ENCODE data around the gene TEX13A. TPM values are rescaled to one million over a fixed set of nuclear protein-coding genes. Genes with fewer than 3 reads are reported as not detected.

TEX13A gene
- total RNA-seq, 1 experiment from 2014 or later, result 0.17 TPM

DNA sequence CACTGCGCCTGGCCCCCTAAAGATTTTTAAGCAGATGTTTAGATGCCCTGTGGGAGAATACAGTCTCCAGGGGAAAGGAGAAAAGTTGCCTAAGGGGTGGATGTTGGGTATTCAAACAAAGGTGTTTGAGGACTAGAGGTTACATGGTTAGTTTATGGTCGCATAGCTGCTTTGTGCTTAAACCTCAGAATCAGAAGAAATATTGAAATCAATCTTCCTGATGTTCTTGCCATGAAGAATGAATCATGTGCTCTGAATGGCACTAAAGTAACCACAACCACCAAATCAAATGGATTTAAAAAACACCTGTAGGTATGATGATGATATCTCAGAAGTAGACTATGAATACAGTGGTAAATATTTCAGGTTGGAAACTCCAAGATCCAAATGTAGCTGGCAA lies 42.7 kb upstream of the TEX13A start:
- TF ChIP-seq TP53 (CRISPR knock-in tag; IDR thresholded peaks at IDR 0.05), result no peak
- TF ChIP-seq, protein P1, sequence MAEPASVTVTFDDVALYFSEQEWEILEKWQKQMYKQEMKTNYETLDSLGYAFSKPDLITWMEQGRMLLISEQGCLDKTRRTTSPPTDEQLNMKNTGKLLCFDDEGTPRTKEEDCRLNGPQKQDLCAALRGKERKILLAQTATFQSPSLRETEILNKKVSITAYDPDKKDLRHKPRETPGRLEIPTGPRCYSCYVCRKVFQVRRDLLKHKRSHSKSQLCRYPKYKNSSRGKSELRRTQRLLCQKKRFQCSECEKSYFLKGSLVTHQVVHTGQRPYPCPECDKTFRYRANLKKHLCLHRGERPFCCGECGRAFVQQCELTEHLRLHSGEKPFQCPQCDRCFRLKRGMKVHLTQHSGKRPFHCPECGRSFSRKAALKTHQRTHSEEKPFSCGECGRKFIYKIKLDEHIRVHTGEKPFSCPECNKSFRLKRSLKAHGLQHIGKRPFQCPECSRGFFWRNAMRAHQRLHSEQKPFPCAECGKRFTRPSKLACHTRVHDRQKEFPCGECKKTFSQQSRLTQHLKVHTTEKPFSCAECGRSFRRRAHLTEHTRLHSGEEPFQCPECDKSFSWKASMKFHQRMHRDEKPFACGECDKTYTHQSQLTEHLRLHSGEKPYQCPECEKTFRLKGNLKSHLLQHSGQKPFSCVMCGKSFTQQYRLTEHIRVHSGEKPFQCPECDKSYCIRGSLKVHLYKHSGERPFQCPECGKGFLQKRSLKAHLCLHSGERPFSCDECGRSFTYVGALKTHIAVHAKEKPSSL (CRISPR knock-in tag; conservative IDR thresholded peaks at IDR 0.05), result no peak
- no peak for TF ChIP-seq ZNF416 (CRISPR knock-in tag; IDR thresholded peaks at IDR 0.05)
- TF ChIP-seq, protein P2, sequence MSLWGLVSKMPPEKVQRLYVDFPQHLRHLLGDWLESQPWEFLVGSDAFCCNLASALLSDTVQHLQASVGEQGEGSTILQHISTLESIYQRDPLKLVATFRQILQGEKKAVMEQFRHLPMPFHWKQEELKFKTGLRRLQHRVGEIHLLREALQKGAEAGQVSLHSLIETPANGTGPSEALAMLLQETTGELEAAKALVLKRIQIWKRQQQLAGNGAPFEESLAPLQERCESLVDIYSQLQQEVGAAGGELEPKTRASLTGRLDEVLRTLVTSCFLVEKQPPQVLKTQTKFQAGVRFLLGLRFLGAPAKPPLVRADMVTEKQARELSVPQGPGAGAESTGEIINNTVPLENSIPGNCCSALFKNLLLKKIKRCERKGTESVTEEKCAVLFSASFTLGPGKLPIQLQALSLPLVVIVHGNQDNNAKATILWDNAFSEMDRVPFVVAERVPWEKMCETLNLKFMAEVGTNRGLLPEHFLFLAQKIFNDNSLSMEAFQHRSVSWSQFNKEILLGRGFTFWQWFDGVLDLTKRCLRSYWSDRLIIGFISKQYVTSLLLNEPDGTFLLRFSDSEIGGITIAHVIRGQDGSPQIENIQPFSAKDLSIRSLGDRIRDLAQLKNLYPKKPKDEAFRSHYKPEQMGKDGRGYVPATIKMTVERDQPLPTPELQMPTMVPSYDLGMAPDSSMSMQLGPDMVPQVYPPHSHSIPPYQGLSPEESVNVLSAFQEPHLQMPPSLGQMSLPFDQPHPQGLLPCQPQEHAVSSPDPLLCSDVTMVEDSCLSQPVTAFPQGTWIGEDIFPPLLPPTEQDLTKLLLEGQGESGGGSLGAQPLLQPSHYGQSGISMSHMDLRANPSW (CRISPR knock-in tag; conservative IDR thresholded peaks at IDR 0.05; ENCODE audit: low read depth), result no peak
- TF ChIP-seq, protein P3, sequence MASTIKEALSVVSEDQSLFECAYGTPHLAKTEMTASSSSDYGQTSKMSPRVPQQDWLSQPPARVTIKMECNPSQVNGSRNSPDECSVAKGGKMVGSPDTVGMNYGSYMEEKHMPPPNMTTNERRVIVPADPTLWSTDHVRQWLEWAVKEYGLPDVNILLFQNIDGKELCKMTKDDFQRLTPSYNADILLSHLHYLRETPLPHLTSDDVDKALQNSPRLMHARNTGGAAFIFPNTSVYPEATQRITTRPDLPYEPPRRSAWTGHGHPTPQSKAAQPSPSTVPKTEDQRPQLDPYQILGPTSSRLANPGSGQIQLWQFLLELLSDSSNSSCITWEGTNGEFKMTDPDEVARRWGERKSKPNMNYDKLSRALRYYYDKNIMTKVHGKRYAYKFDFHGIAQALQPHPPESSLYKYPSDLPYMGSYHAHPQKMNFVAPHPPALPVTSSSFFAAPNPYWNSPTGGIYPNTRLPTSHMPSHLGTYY (CRISPR knock-in tag; IDR thresholded peaks at IDR 0.05), result no peak
- TF ChIP-seq ZNF671 (CRISPR knock-in tag; IDR thresholded peaks at IDR 0.05), result no peak
- TF ChIP-seq, protein P4, sequence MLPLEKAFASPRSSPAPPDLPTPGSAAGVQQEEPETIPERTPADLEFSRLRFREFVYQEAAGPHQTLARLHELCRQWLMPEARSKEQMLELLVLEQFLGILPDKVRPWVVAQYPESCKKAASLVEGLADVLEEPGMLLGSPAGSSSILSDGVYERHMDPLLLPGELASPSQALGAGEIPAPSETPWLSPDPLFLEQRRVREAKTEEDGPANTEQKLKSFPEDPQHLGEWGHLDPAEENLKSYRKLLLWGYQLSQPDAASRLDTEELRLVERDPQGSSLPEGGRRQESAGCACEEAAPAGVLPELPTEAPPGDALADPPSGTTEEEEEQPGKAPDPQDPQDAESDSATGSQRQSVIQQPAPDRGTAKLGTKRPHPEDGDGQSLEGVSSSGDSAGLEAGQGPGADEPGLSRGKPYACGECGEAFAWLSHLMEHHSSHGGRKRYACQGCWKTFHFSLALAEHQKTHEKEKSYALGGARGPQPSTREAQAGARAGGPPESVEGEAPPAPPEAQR (CRISPR knock-in tag; IDR thresholded peaks at IDR 0.05), result no peak
- TF ChIP-seq, protein P5, sequence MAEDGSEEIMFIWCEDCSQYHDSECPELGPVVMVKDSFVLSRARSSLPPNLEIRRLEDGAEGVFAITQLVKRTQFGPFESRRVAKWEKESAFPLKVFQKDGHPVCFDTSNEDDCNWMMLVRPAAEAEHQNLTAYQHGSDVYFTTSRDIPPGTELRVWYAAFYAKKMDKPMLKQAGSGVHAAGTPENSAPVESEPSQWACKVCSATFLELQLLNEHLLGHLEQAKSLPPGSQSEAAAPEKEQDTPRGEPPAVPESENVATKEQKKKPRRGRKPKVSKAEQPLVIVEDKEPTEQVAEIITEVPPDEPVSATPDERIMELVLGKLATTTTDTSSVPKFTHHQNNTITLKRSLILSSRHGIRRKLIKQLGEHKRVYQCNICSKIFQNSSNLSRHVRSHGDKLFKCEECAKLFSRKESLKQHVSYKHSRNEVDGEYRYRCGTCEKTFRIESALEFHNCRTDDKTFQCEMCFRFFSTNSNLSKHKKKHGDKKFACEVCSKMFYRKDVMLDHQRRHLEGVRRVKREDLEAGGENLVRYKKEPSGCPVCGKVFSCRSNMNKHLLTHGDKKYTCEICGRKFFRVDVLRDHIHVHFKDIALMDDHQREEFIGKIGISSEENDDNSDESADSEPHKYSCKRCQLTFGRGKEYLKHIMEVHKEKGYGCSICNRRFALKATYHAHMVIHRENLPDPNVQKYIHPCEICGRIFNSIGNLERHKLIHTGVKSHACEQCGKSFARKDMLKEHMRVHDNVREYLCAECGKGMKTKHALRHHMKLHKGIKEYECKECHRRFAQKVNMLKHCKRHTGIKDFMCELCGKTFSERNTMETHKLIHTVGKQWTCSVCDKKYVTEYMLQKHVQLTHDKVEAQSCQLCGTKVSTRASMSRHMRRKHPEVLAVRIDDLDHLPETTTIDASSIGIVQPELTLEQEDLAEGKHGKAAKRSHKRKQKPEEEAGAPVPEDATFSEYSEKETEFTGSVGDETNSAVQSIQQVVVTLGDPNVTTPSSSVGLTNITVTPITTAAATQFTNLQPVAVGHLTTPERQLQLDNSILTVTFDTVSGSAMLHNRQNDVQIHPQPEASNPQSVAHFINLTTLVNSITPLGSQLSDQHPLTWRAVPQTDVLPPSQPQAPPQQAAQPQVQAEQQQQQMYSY (CRISPR knock-in tag; IDR thresholded peaks at IDR 0.05), result no peak
- DNase-seq (ENCODE audit: low spot score), result no peak
- H3K27me3 Mint-ChIP-seq (ENCODE audit: low read depth), result no peaks in the 10 kb centered on the region
- H3K4me1 Mint-ChIP-seq, result peaks cover 3% of the 10 kb centered on the region; the same call in 1 of the 2 replicates
- CTCF ChIA-PET, result no interaction called here
- POLR2A ChIA-PET, result no interaction called here
- no peak overlapping the region for H3K4me3 Mint-ChIP-seq
- H3K36me3 Mint-ChIP-seq, result no peaks in the 10 kb centered on the region
- H3K9me3 Mint-ChIP-seq, result 0 out of 2 replicates have a peak, but pooled peaks cover 6% of the 10 kb centered on the region
- no peak for ATAC-seq
- no peak overlapping the region for H3K27ac Mint-ChIP-seq

DNA sequence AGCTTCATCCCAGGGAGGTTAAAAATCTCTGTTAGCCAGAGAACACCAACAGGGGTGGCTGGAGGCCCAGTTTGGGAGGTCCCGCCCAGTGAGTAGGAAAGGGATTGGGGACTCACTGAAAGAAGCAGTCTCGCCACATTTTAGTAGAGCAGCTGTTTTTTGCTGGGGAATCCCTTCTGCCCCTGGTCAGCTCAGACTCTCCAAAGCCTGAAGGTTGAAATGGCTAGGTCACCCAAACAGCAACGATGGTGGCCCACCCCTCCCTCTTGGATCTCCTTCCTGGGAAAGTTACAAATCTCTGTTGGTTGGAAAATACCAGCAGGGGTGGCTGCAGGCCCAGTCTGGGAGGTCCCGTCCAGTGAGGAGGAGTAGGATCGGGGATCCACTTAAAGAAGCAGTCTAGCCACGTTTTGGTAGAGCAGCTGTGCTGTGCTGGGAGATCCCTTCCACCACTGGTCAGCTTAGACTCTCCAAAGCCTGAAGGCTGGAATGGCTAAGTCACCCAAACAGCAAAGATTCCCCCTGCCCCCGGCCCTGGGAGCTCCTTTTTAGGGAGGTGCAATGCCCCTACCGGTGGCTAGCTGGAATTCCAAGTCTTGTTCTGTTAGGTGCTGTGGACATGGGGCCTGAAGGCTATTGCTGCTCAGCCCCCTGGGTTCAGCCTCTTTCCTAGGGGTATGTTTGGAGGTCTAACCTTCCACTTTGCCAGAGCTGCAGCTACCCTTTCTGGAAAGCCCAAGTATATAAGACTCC lies 40.0 kb upstream of the TEX13A start:
- 0 out of 2 replicates have a peak, but pooled peaks cover under 1% of the 10 kb centered on the region for H3K4me1 Mint-ChIP-seq
- H3K27ac Mint-ChIP-seq, result no peak overlapping the region
- H3K27me3 Mint-ChIP-seq (ENCODE audit: low read depth), result no peaks in the 10 kb centered on the region
- CTCF ChIA-PET, result no interaction called here
- peak; percentile 67 for ATAC-seq
- DNase-seq (ENCODE audit: low spot score), result peak; percentile 10
- 0 out of 2 replicates have a peak, but pooled peaks cover 6% of the 10 kb centered on the region for H3K9me3 Mint-ChIP-seq
- no peak for TF ChIP-seq ZNF671 (CRISPR knock-in tag; IDR thresholded peaks at IDR 0.05)
- TF ChIP-seq CREB1 (CRISPR knock-in tag; IDR thresholded peaks at IDR 0.05), result no peak
- TF ChIP-seq ZNF416 (CRISPR knock-in tag; IDR thresholded peaks at IDR 0.05), result no peak
- no peak for TF ChIP-seq TCF7 (CRISPR knock-in tag; IDR thresholded peaks at IDR 0.05; ENCODE audit: low read depth)
- TF ChIP-seq, protein P6, sequence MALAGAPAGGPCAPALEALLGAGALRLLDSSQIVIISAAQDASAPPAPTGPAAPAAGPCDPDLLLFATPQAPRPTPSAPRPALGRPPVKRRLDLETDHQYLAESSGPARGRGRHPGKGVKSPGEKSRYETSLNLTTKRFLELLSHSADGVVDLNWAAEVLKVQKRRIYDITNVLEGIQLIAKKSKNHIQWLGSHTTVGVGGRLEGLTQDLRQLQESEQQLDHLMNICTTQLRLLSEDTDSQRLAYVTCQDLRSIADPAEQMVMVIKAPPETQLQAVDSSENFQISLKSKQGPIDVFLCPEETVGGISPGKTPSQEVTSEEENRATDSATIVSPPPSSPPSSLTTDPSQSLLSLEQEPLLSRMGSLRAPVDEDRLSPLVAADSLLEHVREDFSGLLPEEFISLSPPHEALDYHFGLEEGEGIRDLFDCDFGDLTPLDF (CRISPR knock-in tag; IDR thresholded peaks at IDR 0.05), result no peak
- no peak for TF ChIP-seq GABPB1 (CRISPR knock-in tag; IDR thresholded peaks at IDR 0.05)
- TF ChIP-seq, protein P7, sequence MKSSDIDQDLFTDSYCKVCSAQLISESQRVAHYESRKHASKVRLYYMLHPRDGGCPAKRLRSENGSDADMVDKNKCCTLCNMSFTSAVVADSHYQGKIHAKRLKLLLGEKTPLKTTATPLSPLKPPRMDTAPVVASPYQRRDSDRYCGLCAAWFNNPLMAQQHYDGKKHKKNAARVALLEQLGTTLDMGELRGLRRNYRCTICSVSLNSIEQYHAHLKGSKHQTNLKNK (CRISPR knock-in tag; IDR thresholded peaks at IDR 0.05), result no peak
- TF ChIP-seq JAZF1 (CRISPR knock-in tag; IDR thresholded peaks at IDR 0.05), result no peak
- no peaks in the 10 kb centered on the region for H3K36me3 Mint-ChIP-seq
- POLR2A ChIA-PET, result no interaction called here
- no peak overlapping the region for H3K4me3 Mint-ChIP-seq

Data from WTC11 (cell line).